ENCODE results near the gene PLXDC1. TPM values are rescaled to one million over a fixed set of nuclear protein-coding genes. Genes with fewer than 3 reads are reported as not detected.

The PLXDC1 gene
- total RNA-seq, 1 donor, result 2.9 TPM

- no peak overlapping the region for H3K27ac ChIP-seq (ENCODE audit: low read depth, low read length)
- peaks cover 48% of the 10 kb centered on the region for H3K79me2 ChIP-seq (ENCODE audit: insufficient read depth, low read length)
- peaks cover 27% of the 10 kb centered on the region for H3K4me1 ChIP-seq (ENCODE audit: insufficient read depth, low read length)
- no peaks in the 10 kb centered on the region for H3K9me3 ChIP-seq (ENCODE audit: low read depth, low read length)
- peak overlapping the region; percentile 81 for H3K4me3 ChIP-seq (ENCODE audit: insufficient read depth, low read length)
- peak; percentile 86 for DNase-seq (ENCODE audit: insufficient read length, low spot score, missing footprints)
- H4K20me1 ChIP-seq (ENCODE audit: insufficient read depth, low read length), result peaks cover 26% of the 10 kb centered on the region
- H3K27me3 ChIP-seq (ENCODE audit: insufficient read depth, low read length), result no peaks in the 10 kb centered on the region
- H2AFZ ChIP-seq (ENCODE audit: low read length), result no peak overlapping the region
- no peak for TF ChIP-seq CTCF (IDR thresholded peaks at IDR 0.05; ENCODE audit: extremely low read depth, low read depth, low read length)
- peak overlapping the region; percentile 79 for H3K4me2 ChIP-seq (ENCODE audit: insufficient read depth, low read length)
- H3K36me3 ChIP-seq (ENCODE audit: insufficient read depth, low read length), result peaks cover 30% of the 10 kb centered on the region
Measured at GRCh38 chr17:39196241-39196807, 44.9 kb upstream of the PLXDC1 start.

- Histone ChIP-seq H4K20me1 (ENCODE audit: insufficient read depth, low read length) (peaks cover 21% of the 10 kb centered on the region), H2AFZ (ENCODE audit: low read length) (no peak overlapping the region), H3K27ac (ENCODE audit: low read depth, low read length) (no peak overlapping the region), H3K27me3 (ENCODE audit: insufficient read depth, low read length) (no peaks in the 10 kb centered on the region), H3K4me3 (ENCODE audit: insufficient read depth, low read length) (peak overlapping the region; percentile 81), H3K9me3 (ENCODE audit: low read depth, low read length) (no peaks in the 10 kb centered on the region), H3K4me1 (ENCODE audit: insufficient read depth, low read length) (peaks cover 21% of the 10 kb centered on the region), H3K79me2 (ENCODE audit: insufficient read depth, low read length) (peaks cover 41% of the 10 kb centered on the region), H3K36me3 (ENCODE audit: insufficient read depth, low read length) (peaks cover 29% of the 10 kb centered on the region), H3K4me2 (ENCODE audit: insufficient read depth, low read length) (peak overlapping the region; percentile 79)
- DNase-seq (ENCODE audit: insufficient read length, low spot score, missing footprints), result peak; percentile 86
- no peak for TF ChIP-seq CTCF (IDR thresholded peaks at IDR 0.05; ENCODE audit: extremely low read depth, low read depth, low read length)
Measured at GRCh38 chr17:39195568-39196160, 44.2 kb upstream of the PLXDC1 start.

- Histone ChIP-seq H3K4me2 (ENCODE audit: insufficient read depth, low read length) (peak overlapping the region; percentile 79), H3K79me2 (ENCODE audit: insufficient read depth, low read length) (peaks cover 36% of the 10 kb centered on the region), H4K20me1 (ENCODE audit: insufficient read depth, low read length) (peaks cover 20% of the 10 kb centered on the region), H3K4me1 (ENCODE audit: insufficient read depth, low read length) (peaks cover 21% of the 10 kb centered on the region), H3K36me3 (ENCODE audit: insufficient read depth, low read length) (peaks cover 31% of the 10 kb centered on the region), H2AFZ (ENCODE audit: low read length) (no peak overlapping the region), H3K4me3 (ENCODE audit: insufficient read depth, low read length) (no peak overlapping the region), H3K9me3 (ENCODE audit: low read depth, low read length) (no peaks in the 10 kb centered on the region), H3K27ac (ENCODE audit: low read depth, low read length) (no peak overlapping the region), H3K27me3 (ENCODE audit: insufficient read depth, low read length) (no peaks in the 10 kb centered on the region)
- DNase-seq (ENCODE audit: insufficient read length, low spot score, missing footprints), result peak; percentile 60
- TF ChIP-seq CTCF (IDR thresholded peaks at IDR 0.05; ENCODE audit: extremely low read depth, low read depth, low read length), result no peak
Measured at GRCh38 chr17:39194985-39195524, 43.6 kb upstream of the PLXDC1 start.

Data from osteoblast (primary cell).